ENCODE data around the gene CKLF. TPM values are rescaled to one million over a fixed set of nuclear protein-coding genes. Genes with fewer than 3 reads are reported as not detected.
"Not testable (repeated sequence)": the region's sequence is repeated elsewhere in the genome, so short reads cannot be mapped to it uniquely, and the experiment has no call there.

Gene CKLF
- polyA plus RNA-seq, 3 donors: 285 to 430 (median 374) TPM

GRCh38 chr16:66592814-66593213 lies 40.4 kb downstream of the CKLF start:
- intact Hi-C loops (cut with micrococcal nuclease): no loop called here
- no CpG with 5 or more reads among the region's 3 CpGs for WGBS (ENCODE audit: insufficient coverage)
- H3K79me2 ChIP-seq (ENCODE audit: insufficient read depth, low read length): no peaks in the 10 kb centered on the region

GRCh38 chr16:66594739-66595138 lies 42.4 kb downstream of the CKLF start:
- peak overlapping the region; percentile 14 for H3K4me2 ChIP-seq (replicated peaks; ENCODE audit: extremely low read depth, low read length, poor library complexity, severe bottlenecking)
- no peaks in the 10 kb centered on the region for H3K9me3 ChIP-seq (replicated peaks in 1 of 2; ENCODE audit: control insufficient read depth in 1 of 2, insufficient read depth in 1 of 2, low read length in 2 of 2)
- H3K4me1 ChIP-seq (ENCODE audit: control insufficient read depth in 1 of 2, insufficient read depth in 2 of 2, low read length in 2 of 2): peaks cover 21 to 28% of the 10 kb centered on the region in 2 donors
- peaks cover 0 to 6% (median 2%) of the 10 kb centered on the region in 7 donors for H3K9me3 Mint-ChIP-seq
- H3K36me3 Mint-ChIP-seq: no peaks in the 10 kb centered on the region
- no peak overlapping the region for H2AFZ ChIP-seq (ENCODE audit: insufficient read depth, low read depth, low read length, poor library complexity, severe bottlenecking)
- peaks cover 35% of the 10 kb centered on the region for H3K4me1 Mint-ChIP-seq
- H3K27ac ChIP-seq (ENCODE audit: low read depth in 1 of 2, low read length in 2 of 2): no peak overlapping the region
- peaks cover 2 to 7% (median 3%) of the 10 kb centered on the region in 3 donors for H3K27me3 Mint-ChIP-seq (ENCODE audit: low read depth in 3 of 3)
- H3K9ac ChIP-seq (ENCODE audit: insufficient read depth, low read length, poor library complexity, severe bottlenecking): no peak overlapping the region
- TF ChIP-seq CTCF (IDR thresholded peaks at IDR 0.05): no peak
- peak overlapping the region in 3 of 7 donors; percentile 40 to 57 (median 49) for H3K27ac Mint-ChIP-seq
- H3K36me3 ChIP-seq (replicated peaks in 1 of 2; ENCODE audit: control insufficient read depth in 1 of 2, insufficient read depth in 2 of 2, low read length in 2 of 2): no peaks in the 10 kb centered on the region
- H3K79me2 ChIP-seq (ENCODE audit: insufficient read depth, low read length): no peaks in the 10 kb centered on the region
- no peak overlapping the region for H3K4me3 Mint-ChIP-seq
- H4K20me1 ChIP-seq (ENCODE audit: insufficient read depth, low read length): no peaks in the 10 kb centered on the region
- no peaks in the 10 kb centered on the region for H3K27me3 ChIP-seq (ENCODE audit: control insufficient read depth in 2 of 2, insufficient read depth in 2 of 2, low read length in 2 of 2)
- no peak overlapping the region for H3K4me3 ChIP-seq (replicated peaks in 1 of 3; ENCODE audit: low read depth in 2 of 3, low read length in 3 of 3)
- intact Hi-C loops (cut with micrococcal nuclease): no loop called here
- 50% methylated on average over 2 of the region's 7 CpGs for WGBS (ENCODE audit: insufficient coverage)
- peak in 2 of 3 donors; percentile 50 to 74 for DNase-seq

More at GRCh38 chr16:66592814-66593213, 40.4 kb downstream of the CKLF start:
- H3K36me3 ChIP-seq (replicated peaks in 1 of 2; ENCODE audit: control insufficient read depth in 1 of 2, insufficient read depth in 2 of 2, low read length in 2 of 2): no peaks in the 10 kb centered on the region
- H3K27ac ChIP-seq (ENCODE audit: low read depth in 1 of 2, low read length in 2 of 2): no peak overlapping the region
- no peaks in the 10 kb centered on the region for H4K20me1 ChIP-seq (ENCODE audit: insufficient read depth, low read length)
- Mint-ChIP-seq H3K36me3 (peaks cover 0 to 5% of the 10 kb centered on the region in 2 donors), H3K27me3 (ENCODE audit: low read depth in 3 of 3) (peaks cover 0 to 7% (median 3%) of the 10 kb centered on the region in 3 donors), H3K27ac (no peak overlapping the region), H3K4me3 (no peak overlapping the region), H3K4me1 (peaks cover 50% of the 10 kb centered on the region), H3K9me3 (peaks cover 0 to 6% (median 2%) of the 10 kb centered on the region in 7 donors)
- H3K4me3 ChIP-seq (replicated peaks in 1 of 3; ENCODE audit: low read depth in 2 of 3, low read length in 3 of 3): no peak overlapping the region
- no peaks in the 10 kb centered on the region for H3K9me3 ChIP-seq (replicated peaks in 1 of 2; ENCODE audit: control insufficient read depth in 1 of 2, insufficient read depth in 1 of 2, low read length in 2 of 2)
- no peak overlapping the region for H3K9ac ChIP-seq (ENCODE audit: insufficient read depth, low read length, poor library complexity, severe bottlenecking)
- no peak for TF ChIP-seq CTCF (IDR thresholded peaks at IDR 0.05)
- H3K4me1 ChIP-seq (ENCODE audit: control insufficient read depth in 1 of 2, insufficient read depth in 2 of 2, low read length in 2 of 2): peaks cover 40 to 48% of the 10 kb centered on the region in 2 donors
- H3K27me3 ChIP-seq (ENCODE audit: control insufficient read depth in 2 of 2, insufficient read depth in 2 of 2, low read length in 2 of 2): no peaks in the 10 kb centered on the region
- DNase-seq: no peak
- no peak overlapping the region for H2AFZ ChIP-seq (ENCODE audit: insufficient read depth, low read depth, low read length, poor library complexity, severe bottlenecking)
- no peak overlapping the region for H3K4me2 ChIP-seq (replicated peaks; ENCODE audit: extremely low read depth, low read length, poor library complexity, severe bottlenecking)

- H3K27ac ChIP-seq (ENCODE audit: low read depth in 1 of 2, low read length in 2 of 2); H3K27me3 ChIP-seq (ENCODE audit: control insufficient read depth in 2 of 2, insufficient read depth in 2 of 2, low read length in 2 of 2); H3K4me3 ChIP-seq (replicated peaks in 1 of 3; ENCODE audit: low read depth in 2 of 3, low read length in 3 of 3); H3K9ac ChIP-seq (ENCODE audit: insufficient read depth, low read length, poor library complexity, severe bottlenecking); H4K20me1 ChIP-seq (ENCODE audit: insufficient read depth, low read length); H3K4me3 Mint-ChIP-seq; H3K9me3 ChIP-seq (replicated peaks in 1 of 2; ENCODE audit: control insufficient read depth in 1 of 2, insufficient read depth in 1 of 2, low read length in 2 of 2); H3K36me3 ChIP-seq (replicated peaks in 1 of 2; ENCODE audit: control insufficient read depth in 1 of 2, insufficient read depth in 2 of 2, low read length in 2 of 2); H3K9me3 Mint-ChIP-seq; H3K4me2 ChIP-seq (replicated peaks; ENCODE audit: extremely low read depth, low read length, poor library complexity, severe bottlenecking); H3K79me2 ChIP-seq (ENCODE audit: insufficient read depth, low read length); H3K36me3 Mint-ChIP-seq; DNase-seq; intact Hi-C loops (cut with micrococcal nuclease); H2AFZ ChIP-seq (ENCODE audit: insufficient read depth, low read depth, low read length, poor library complexity, severe bottlenecking); H3K27me3 Mint-ChIP-seq (ENCODE audit: low read depth in 3 of 3): not testable (repeated sequence)
- peaks cover 10 to 16% of the 10 kb centered on the region in 2 donors for H3K4me1 ChIP-seq (ENCODE audit: control insufficient read depth in 1 of 2, insufficient read depth in 2 of 2, low read length in 2 of 2)
- WGBS (ENCODE audit: insufficient coverage): no CpG with 5 or more reads among the region's 4 CpGs
- Mint-ChIP-seq H3K27ac (peak overlapping the region in 1 of 7 donors; percentile 46), H3K4me1 (peaks cover 23% of the 10 kb centered on the region)
Measured at GRCh38 chr16:66596559-66596958, 44.2 kb downstream of the CKLF start.

All from CD14-positive monocyte (primary cell).